HG03354 (cell line): ENCODE data around the gene CSF1R.

Experiments used
- ATAC-seq: cut with Tn5 transposase; IDR thresholded peaks from one replicate; pipeline ENCODE4 v1.9.1; 2021; ENCODE audit warnings: mild to moderate bottlenecking; ENCODE audit not compliant: unreplicated experiment, poor library complexity, severe bottlenecking

Gene CSF1R

DNA sequence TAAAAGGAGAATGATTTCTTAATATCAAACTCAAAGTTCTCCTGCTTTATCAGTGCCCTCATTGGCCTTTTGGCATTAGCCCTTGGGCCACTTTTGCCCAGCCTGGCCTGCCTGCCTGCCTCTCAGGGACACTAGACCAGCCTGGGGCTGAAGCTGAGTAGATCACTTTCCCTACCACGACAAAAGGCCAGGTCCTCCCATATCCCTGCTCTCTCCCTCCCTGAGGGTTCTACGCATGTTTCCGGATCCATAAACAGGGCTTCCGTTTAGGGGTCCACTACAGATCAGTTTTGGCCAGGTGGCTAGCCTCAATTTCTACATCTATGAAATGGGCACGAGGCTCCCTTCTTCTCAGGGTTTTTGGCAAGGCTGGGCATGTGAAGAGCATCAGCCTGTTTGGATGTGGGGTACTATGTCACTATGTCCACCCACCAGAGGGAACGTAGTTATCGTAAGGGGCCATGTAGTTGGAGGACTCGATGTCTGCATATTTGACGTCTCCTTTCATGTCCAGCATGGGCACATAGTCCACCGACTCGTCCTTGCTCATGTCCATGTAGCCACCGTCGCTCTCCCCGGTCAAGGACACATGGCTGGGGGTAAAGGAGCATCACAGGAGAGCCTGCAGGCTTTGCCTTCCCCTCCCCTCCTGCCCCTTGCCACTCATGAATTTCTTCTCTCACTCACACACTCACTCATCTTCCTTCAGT, 35.2 kb upstream of the CSF1R start:
- ATAC-seq = no peak

- no peak for ATAC-seq
Measured at GRCh38 chr5:150120617-150121447, 34.5 kb upstream of the CSF1R start.

DNA sequence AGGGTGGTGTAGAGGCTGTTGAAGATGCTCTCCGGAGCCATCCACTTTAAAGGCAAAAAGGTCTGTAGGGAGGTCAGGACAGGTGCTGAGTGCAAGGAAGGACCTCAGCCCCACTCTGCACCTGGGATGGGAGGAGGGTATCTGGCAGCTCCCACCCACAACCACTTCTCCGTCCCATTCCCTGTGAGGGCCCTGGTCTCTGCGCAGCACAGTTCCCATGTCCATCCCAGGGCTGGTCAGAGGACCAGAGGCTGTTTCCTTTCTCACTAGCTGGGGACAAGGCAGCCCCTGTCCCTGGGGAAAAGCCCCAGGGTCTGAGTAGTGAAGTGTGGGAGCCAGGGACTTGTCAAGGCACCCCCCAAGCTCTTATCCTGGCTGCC, 33.7 kb upstream of the CSF1R start:
- ATAC-seq = no peak

GRCh38 chr5:150119421-150120061, 33.2 kb upstream of the CSF1R start:
- no peak for ATAC-seq

GRCh38 chr5:150118561-150119229, 32.3 kb upstream of the CSF1R start:
- ATAC-seq = no peak

DNA sequence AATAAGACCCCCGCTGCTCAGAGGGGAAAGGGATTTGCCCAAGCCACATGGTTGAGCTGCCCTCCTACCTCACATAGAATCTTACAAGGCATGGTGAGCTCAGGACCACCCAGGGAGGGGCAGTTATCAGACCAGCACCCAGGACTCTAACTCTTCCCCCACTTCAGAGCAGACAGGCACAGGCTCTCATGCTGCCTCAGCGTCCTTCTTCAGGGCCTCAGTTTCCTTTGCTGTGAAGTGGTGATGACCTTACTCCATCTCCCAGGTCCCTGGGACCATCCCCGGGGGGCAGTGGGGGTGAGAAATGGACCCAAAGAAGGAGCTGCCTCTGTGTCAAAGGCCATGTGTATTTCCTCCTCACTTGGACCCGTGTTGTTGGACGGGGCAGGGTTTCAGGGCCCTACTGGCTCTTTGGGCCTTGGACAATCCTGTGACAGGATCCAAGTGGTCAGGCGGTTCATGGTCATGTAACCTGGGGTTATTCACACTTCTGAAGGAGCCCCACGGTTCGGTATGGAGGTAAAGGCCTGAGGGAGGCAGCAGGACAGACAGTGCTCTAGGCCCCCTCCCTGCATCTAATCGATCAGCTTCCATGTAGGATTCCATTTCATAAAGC, 31.7 kb upstream of the CSF1R start:
- no peak for ATAC-seq

GRCh38 chr5:150116667-150117400, 30.5 kb upstream of the CSF1R start:
- no peak for ATAC-seq

DNA sequence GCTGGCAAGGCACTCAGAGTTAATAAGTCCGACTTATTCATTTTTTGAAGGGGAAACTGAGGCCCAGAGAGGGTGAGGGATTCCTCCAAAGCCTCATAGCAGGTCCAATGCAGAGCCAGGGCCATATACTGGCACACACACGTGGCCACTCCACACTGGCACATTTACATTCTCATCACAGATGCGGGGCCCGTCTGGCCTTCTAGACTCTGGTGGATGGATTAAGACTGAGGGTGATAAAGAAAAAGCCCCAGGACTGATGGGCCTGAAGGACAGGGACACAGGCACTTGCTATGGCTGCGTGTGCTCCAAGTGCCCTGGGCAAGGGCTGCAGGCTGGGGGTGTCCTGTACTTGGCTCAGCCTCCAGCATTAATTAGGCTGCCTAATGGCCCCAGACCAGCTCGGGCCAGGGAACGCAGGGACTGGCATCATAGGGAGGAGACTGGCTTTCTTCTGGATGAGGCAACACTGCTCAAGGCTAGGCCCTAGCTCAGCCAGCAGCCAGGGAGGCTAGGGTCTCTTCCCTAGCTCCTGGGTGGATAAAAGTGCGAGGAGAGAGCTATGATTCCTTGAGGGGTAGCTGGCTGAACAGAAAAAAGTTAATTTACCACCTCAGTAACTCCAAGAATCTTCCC, 28.5 kb upstream of the CSF1R start:
- no peak for ATAC-seq

- ATAC-seq = no peak
Measured at GRCh38 chr5:150114102-150114641, 27.8 kb upstream of the CSF1R start.

GRCh38 chr5:150113047-150113744, 26.8 kb upstream of the CSF1R start:
- no peak for ATAC-seq

GRCh38 chr5:150112201-150113046, 26.1 kb upstream of the CSF1R start:
- ATAC-seq = no peak

GRCh38 chr5:150111122-150111521, 24.8 kb upstream of the CSF1R start:
- ATAC-seq = no peak

DNA sequence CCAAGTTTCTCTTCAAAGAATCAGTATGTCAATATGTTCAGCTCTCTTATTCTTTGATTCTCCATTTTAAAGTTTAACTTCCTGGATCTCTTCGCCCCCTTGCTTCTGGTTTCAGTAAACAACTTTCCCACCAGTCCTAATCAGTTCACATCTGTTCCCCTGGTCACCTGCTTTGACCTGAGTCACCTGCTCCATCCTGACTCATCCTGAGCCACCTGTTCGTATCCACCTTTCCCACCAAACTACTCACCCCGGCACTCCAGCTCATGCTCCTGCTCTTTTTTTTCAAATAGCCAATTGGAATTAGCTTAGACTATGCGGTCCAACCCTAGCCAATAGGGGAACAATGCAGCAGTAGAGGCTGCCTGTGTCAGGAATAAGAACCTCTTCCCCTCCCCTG, 23.6 kb upstream of the CSF1R start:
- no peak for ATAC-seq

GRCh38 chr5:150108711-150109514, 22.6 kb upstream of the CSF1R start:
- no peak for ATAC-seq

- no peak for ATAC-seq
Measured at GRCh38 chr5:150107909-150108447, 21.6 kb upstream of the CSF1R start.
